Measurements from ENCODE around the gene SLC1A1.

SLC1A1 gene

DNA sequence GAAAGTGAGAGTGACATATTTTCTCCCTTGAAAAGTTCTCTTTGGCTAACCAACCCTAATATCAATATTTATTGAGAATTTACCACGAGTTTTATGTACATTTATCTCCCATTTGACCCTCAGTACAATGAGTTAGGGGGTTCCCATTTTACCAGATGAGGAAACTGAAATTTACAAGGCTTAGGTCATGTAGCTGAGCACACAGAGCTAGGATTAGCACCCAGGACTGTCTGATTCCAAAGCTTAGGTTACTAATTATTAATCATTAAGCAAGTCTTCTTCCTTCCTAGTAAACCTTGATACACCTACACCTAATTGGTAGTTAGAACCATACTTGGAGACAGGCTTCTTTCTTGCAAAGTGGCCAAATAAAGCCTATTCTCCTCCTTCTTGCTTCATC lies 12.2 kb downstream of the SLC1A1 start:
- TF ChIP-seq, protein P1, sequence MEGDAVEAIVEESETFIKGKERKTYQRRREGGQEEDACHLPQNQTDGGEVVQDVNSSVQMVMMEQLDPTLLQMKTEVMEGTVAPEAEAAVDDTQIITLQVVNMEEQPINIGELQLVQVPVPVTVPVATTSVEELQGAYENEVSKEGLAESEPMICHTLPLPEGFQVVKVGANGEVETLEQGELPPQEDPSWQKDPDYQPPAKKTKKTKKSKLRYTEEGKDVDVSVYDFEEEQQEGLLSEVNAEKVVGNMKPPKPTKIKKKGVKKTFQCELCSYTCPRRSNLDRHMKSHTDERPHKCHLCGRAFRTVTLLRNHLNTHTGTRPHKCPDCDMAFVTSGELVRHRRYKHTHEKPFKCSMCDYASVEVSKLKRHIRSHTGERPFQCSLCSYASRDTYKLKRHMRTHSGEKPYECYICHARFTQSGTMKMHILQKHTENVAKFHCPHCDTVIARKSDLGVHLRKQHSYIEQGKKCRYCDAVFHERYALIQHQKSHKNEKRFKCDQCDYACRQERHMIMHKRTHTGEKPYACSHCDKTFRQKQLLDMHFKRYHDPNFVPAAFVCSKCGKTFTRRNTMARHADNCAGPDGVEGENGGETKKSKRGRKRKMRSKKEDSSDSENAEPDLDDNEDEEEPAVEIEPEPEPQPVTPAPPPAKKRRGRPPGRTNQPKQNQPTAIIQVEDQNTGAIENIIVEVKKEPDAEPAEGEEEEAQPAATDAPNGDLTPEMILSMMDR (IDR thresholded peaks at IDR 0.05; ENCODE audit: low read depth, low read length, missing control alignments) = no peak
- H3K4me3 ChIP-seq (replicated peaks; ENCODE audit: low read depth, low read length) = no peak overlapping the region
- DNase-seq (ENCODE audit: extremely low read depth, low read depth) = no peak

DNA sequence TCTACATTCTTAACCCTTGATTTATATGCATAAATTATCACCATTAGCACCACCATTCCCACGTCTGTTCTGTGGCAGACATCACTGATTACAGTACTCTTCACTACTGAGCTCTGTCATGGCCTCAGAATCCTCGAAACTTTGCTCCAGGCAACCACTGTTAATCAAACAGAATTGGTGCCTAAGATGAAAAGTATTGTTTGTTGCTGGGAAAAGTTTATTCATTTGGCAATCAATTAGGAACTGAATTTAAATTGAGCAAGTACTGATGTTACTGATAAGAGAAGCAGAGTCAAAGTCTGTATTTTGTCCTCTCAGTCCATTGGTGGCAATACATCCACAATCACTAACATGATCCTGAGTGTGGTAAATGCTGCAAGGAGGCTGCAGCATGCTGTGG lies 12.8 kb downstream of the SLC1A1 start:
- TF ChIP-seq, protein P1 (IDR thresholded peaks at IDR 0.05; ENCODE audit: low read depth, low read length, missing control alignments) = no peak
- no peak for DNase-seq (ENCODE audit: extremely low read depth, low read depth)
- H3K4me3 ChIP-seq (replicated peaks; ENCODE audit: low read depth, low read length) = no peak overlapping the region

DNA sequence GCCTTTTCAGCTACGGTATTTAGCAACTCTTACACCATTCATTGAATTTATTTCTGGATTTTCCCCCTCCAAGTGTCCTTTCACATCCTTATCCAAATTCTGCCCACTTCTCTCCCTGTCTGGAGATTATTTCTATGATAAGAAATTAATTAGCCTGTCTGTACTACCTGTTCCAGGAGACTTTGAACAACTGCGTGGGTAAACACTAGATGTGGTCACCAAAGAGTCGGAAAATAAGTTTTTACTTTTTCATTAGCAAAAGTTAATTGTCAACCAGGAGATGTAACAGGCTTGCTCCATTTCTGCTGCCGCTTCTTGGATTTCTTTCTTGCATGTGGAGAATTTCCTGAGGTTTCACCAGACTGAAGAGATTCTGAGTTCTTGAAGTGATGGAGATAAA lies 14.0 kb downstream of the SLC1A1 start:
- no peak overlapping the region for H3K4me3 ChIP-seq (replicated peaks; ENCODE audit: low read depth, low read length)
- no peak for DNase-seq (ENCODE audit: extremely low read depth, low read depth)
- TF ChIP-seq, protein P1 (IDR thresholded peaks at IDR 0.05; ENCODE audit: low read depth, low read length, missing control alignments) = no peak

DNA sequence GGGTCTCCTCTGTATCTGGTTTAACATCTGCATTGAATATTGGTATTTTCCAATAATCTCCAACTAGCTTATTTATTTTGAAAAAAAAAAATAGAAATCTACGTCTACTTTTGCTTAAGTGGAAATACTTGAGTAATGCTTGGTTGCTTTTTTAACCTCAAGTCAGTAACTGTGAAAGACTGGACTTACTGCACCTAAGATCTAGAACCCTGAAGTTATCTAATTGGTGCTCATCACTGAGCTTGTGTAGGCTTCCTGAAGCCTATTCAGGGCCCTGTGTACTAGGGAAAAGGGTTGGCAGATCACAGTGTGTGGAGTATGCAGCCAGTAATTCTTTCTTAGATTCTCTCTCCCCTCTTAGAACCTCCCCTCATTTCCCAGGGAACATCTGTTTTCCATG lies 16.2 kb downstream of the SLC1A1 start:
- DNase-seq (ENCODE audit: extremely low read depth, low read depth) = no peak
- TF ChIP-seq, protein P1 (IDR thresholded peaks at IDR 0.05; ENCODE audit: low read depth, low read length, missing control alignments) = no peak
- no peak overlapping the region for H3K4me3 ChIP-seq (replicated peaks; ENCODE audit: low read depth, low read length)

DNA sequence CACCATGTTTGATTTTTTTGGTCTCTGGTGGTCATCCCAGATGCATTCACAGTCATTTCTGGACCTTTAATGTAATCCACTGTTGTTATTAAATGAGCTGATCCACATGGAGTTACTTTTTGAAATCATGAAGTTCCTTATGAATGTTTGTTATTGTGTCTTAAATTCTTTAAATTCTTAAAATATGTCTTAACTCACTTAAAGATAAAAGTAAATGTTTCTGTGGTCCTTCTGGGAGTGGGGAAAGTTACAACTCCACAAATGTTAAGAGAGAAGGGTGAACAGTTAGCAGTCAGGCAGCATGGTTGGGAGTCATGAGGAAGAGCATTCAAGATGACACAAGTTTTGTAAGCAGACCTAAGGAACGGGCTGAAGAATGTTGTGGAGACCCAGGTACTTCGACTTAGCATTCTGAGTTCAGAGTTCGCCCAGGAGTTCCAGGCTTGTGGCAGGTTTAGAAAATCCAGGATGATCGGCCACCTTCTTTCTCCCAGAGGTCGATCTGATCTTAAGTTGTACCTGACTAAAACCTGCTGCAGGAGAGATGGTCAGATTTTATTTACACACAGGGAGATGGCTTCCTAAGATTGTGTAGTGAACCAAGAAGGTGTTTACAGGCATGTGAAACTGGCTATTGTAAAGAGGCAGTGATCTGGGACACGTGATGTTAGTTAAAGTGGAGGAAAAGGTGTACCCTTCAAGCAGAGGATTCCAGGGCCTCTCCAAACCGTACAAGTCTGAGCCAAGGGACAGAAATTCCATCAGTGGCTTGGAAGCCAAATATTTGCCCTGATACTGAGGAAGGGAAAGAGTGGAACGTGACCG lies 17.2 kb downstream of the SLC1A1 start:
- H3K4me3 ChIP-seq (replicated peaks; ENCODE audit: low read depth, low read length) = no peak overlapping the region
- DNase-seq (ENCODE audit: extremely low read depth, low read depth) = no peak
- TF ChIP-seq, protein P1 (IDR thresholded peaks at IDR 0.05; ENCODE audit: low read depth, low read length, missing control alignments) = no peak

DNA sequence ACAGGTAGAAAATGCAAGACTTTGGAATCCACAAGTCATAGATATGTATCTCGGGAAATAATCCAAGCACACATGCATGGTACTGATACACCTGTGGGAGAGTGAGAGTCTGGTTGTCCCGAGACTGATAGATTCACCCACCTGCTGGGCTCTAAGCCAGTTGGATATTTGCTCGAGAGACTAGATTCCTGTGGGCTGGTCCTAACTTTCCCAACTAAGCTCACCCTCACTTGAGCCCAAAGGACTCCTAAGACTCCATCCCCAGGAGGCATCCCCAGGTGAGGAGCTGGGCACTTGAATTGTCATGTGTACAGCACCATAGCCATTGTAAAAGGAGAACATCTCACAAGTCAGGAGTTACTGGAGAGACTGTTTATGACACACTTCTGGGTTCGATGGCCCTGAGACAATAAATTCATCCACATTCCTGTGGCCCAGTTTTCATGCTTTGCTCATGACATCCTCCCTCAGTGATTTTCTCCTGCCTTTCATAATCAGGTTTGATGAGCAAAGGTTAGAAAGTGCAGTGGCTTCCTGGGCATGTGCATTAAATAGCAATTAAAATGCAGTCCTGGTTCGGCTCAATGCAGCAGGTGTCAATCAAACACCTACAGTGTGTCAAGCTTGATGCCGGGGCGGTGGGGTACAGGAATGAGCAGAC lies 18.1 kb downstream of the SLC1A1 start:
- TF ChIP-seq, protein P1 (IDR thresholded peaks at IDR 0.05; ENCODE audit: low read depth, low read length, missing control alignments) = no peak
- no peak for DNase-seq (ENCODE audit: extremely low read depth, low read depth)
- no peak overlapping the region for H3K4me3 ChIP-seq (replicated peaks; ENCODE audit: low read depth, low read length)

Data from HFF-Myc (cell line).